Glutamatergic neuron (in vitro differentiated cells): ENCODE data around the gene BRD4. TPM values are rescaled to one million over a fixed set of nuclear protein-coding genes. Genes with fewer than 3 reads are reported as not detected.
A peak's percentile ranks its signal among the peaks of the same experiment; 100 is the strongest.

Source experiments
- DNase-seq: peaks from one replicate; pipeline ENCODE4 v3.0.0; 2022
- H3K27ac Mint-ChIP-seq: one replicate; pipeline ENCODE4 v1.8.0; 2020; ENCODE audit warnings: mild to moderate bottlenecking, mixed read lengths, inconsistent platforms; ENCODE audit not compliant: unreplicated experiment
- H3K27me3 Mint-ChIP-seq: one replicate; pipeline ENCODE4 v1.8.0; 2020; ENCODE audit warnings: mild to moderate bottlenecking, moderate library complexity, mixed read lengths, inconsistent platforms; ENCODE audit not compliant: unreplicated experiment
- H3K36me3 Mint-ChIP-seq: one replicate; pipeline ENCODE4 v1.8.0; 2020; ENCODE audit warnings: mild to moderate bottlenecking, mixed read lengths, inconsistent platforms; ENCODE audit not compliant: unreplicated experiment
- H3K4me1 Mint-ChIP-seq: one replicate; pipeline ENCODE4 v1.8.0; 2020; ENCODE audit warnings: mild to moderate bottlenecking, low read depth, mixed read lengths, inconsistent platforms; ENCODE audit not compliant: unreplicated experiment
- H3K4me3 Mint-ChIP-seq: one replicate; pipeline ENCODE4 v1.8.0; 2020; ENCODE audit warnings: mild to moderate bottlenecking, mixed read lengths, inconsistent platforms; ENCODE audit not compliant: unreplicated experiment
- H3K9me3 Mint-ChIP-seq: one replicate; pipeline ENCODE4 v1.8.0; 2020; ENCODE audit warnings: mild to moderate bottlenecking, moderate library complexity, mixed read lengths, inconsistent platforms; ENCODE audit not compliant: unreplicated experiment
- CTCF ChIP-seq: fragments of 200-600 bp; sonication (generic); IDR thresholded peaks from one replicate; pipeline ENCODE4 v1.5.0; 2021; ENCODE audit not compliant: partially characterized antibody, unreplicated experiment
- long read RNA-seq: library from polyadenylated mRNA; unstranded; transcript quantifications from one replicate; pipeline ENCODE4 v2.0.0, GENCODE V29; 2020; ENCODE audit not compliant: unreplicated experiment
- total RNA-seq: library from RNA; stranded (reverse); fragmentation: NEBNext Ultra II Directional; extraction: Animal tissue kit (Norgen Biotek cat#: 25700); gene quantifications from one replicate; pipeline ENCODE4 v1.2.1, GENCODE V29; 2021; ENCODE audit not compliant: unreplicated experiment

BRD4 gene
- 162 TPM for total RNA-seq
- long read RNA-seq, partial matches to known transcripts, result 2 of 9 reads
- long read RNA-seq, other reads (novel, unspliced or antisense), result 5 of 9 reads

- no peak for TF ChIP-seq CTCF
- Mint-ChIP-seq H3K4me1 (peaks cover 13% of the 10 kb centered on the region), H3K36me3 (no peaks in the 10 kb centered on the region), H3K9me3 (peaks cover 9% of the 10 kb centered on the region), H3K27me3 (peaks cover 12% of the 10 kb centered on the region), H3K4me3 (peak within 1 kb of the TSS; percentile 96), H3K27ac (peak within 1 kb of the TSS; percentile 94)
- DNase-seq, result peak; percentile 82
Measured at GRCh38 chr19:15332311-15332996, at the start of gene BRD4. TSS of gene BRD4 (minus strand) at chr19:15332539. CDS start at chr19:15273099, 59,440 bp downstream.

- H3K36me3 Mint-ChIP-seq, result no peaks in the 10 kb centered on the region
- peaks cover 20% of the 10 kb centered on the region for H3K27me3 Mint-ChIP-seq
- no peak for DNase-seq
- no peak for TF ChIP-seq CTCF
- peak overlapping the region; percentile 54 for H3K27ac Mint-ChIP-seq
- H3K9me3 Mint-ChIP-seq, result peaks cover 14% of the 10 kb centered on the region
- H3K4me1 Mint-ChIP-seq, result peaks cover 21% of the 10 kb centered on the region
- peak overlapping the region; percentile 72 for H3K4me3 Mint-ChIP-seq
Measured at GRCh38 chr19:15381864-15382263, 49.5 kb upstream of the BRD4 start.

GRCh38 chr19:15381429-15381828 lies 49.1 kb upstream of the BRD4 start:
- TF ChIP-seq CTCF, result no peak
- peak overlapping the region; percentile 72 for H3K4me3 Mint-ChIP-seq
- peaks cover 20% of the 10 kb centered on the region for H3K27me3 Mint-ChIP-seq
- peaks cover 14% of the 10 kb centered on the region for H3K9me3 Mint-ChIP-seq
- DNase-seq, result no peak
- H3K36me3 Mint-ChIP-seq, result no peaks in the 10 kb centered on the region
- H3K27ac Mint-ChIP-seq, result peak overlapping the region; percentile 54
- peaks cover 24% of the 10 kb centered on the region for H3K4me1 Mint-ChIP-seq

GRCh38 chr19:15379999-15380647 lies 47.8 kb upstream of the BRD4 start:
- Mint-ChIP-seq H3K27me3 (peaks cover 22% of the 10 kb centered on the region), H3K4me1 (peaks cover 24% of the 10 kb centered on the region), H3K27ac (peak overlapping the region; percentile 80), H3K4me3 (peak overlapping the region; percentile 96), H3K36me3 (no peaks in the 10 kb centered on the region), H3K9me3 (peaks cover 16% of the 10 kb centered on the region)
- peak; percentile 66 for DNase-seq
- no peak for TF ChIP-seq CTCF
